Peyer's patch (tissue), 4 donors: ENCODE measurements around the gene SDHA.
"Not testable (repeated sequence)": the region's sequence is repeated elsewhere in the genome, so short reads cannot be mapped to it uniquely, and the experiment has no call there.

Experiments
- POLR2A ChIP-seq, 2 donors: fragments of 450-650 bp; IDR thresholded peaks; one replicate each; pipeline ENCODE4 v1.5.1; 2017; ENCODE audit warnings: antibody characterized with exemption in 2 of 2, mild to moderate bottlenecking in 2 of 2, moderate library complexity in 2 of 2
- TF ChIP-seq, protein P1 (sequence below), 6 experiments: fragments of 450-650 bp in 4 of 6; fragments of 200-600 bp in 2 of 6; sonication (generic) in 1 of 6; IDR thresholded peaks; one replicate each; pipeline ENCODE4 v1.5.1; 2017 to 2019; ENCODE audit warnings: antibody characterized with exemption in 6 of 6, mild to moderate bottlenecking in 3 of 6, moderate library complexity in 1 of 6

- TF ChIP-seq POLR2A (IDR thresholded peaks at IDR 0.05) = not testable (repeated sequence)
- TF ChIP-seq, protein P1, sequence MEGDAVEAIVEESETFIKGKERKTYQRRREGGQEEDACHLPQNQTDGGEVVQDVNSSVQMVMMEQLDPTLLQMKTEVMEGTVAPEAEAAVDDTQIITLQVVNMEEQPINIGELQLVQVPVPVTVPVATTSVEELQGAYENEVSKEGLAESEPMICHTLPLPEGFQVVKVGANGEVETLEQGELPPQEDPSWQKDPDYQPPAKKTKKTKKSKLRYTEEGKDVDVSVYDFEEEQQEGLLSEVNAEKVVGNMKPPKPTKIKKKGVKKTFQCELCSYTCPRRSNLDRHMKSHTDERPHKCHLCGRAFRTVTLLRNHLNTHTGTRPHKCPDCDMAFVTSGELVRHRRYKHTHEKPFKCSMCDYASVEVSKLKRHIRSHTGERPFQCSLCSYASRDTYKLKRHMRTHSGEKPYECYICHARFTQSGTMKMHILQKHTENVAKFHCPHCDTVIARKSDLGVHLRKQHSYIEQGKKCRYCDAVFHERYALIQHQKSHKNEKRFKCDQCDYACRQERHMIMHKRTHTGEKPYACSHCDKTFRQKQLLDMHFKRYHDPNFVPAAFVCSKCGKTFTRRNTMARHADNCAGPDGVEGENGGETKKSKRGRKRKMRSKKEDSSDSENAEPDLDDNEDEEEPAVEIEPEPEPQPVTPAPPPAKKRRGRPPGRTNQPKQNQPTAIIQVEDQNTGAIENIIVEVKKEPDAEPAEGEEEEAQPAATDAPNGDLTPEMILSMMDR (IDR thresholded peaks at IDR 0.05) = not testable (repeated sequence)
Observed at GRCh38 chr5:291345-291744, 73.2 kb downstream of the SDHA start.
